Activated CD8-positive, alpha-beta memory T cell treated with anti-CD3 and anti-CD28 coated beads, Interleukin-2, amount 50 U/mL, for 4 hours (primary cell): ENCODE data around the gene G2E3.
"Not testable (repeated sequence)": the region's sequence is repeated elsewhere in the genome, so short reads cannot be mapped to it uniquely, and the experiment has no call there.

Experiments
- DNase-seq: peaks from one replicate; pipeline ENCODE4 v3.0.0-alpha.2; 2020

G2E3 gene

DNA sequence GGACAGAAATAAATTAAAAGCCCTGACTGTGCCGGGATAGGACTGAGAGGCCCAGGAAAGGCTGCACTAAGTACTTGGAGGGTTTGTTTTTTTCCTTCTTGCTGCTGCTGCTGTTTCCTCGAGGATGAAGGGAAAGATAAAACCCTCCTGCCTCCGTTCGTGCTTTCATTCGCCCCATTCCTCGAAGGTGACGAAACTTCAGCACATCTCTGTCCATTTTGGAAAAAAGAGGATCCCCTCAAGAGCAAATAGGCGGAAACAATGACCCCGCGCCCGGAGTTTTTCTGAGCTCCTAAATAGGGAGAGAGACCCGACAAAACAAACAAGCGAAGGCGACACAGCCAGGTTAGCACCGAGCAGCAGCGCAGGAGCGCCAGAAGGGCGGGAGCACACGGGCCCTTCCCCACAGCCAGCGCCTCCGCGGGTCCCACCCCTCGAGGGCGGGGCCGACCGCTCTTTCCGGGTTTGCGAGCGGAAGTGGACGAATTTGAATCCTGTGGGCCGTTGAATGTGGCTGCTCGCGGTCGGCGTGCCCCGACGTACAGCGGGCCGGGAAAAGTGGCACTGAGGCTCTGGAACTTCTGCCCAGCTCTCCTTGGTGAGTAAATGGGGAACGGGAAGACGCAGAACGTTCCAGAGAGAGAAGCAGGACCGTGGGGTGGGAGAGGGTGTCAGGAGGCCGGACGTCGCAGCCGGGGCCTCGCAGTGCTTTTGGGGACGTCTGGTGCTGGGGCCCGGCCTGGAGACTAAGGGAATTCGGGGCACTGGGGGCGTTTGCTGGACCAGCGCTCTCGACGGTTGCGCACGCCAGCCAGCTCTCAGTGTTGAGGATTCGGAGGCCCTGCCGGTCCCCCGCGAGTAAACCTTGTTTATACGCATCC lies at the start of gene G2E3:
G2E3 (plus strand) TSS at position 484 of the 881 bp plus-strand sequence. CDS start 21,922 bp downstream, outside the sequence.
- peak; percentile 88 for DNase-seq

- no peak for DNase-seq
Measured at GRCh38 chr14:30517737-30518136, 41.2 kb upstream of the G2E3 start.

- no peak for DNase-seq
Measured at GRCh38 chr14:30518867-30519560, 39.9 kb upstream of the G2E3 start.

- no peak for DNase-seq
Measured at GRCh38 chr14:30519961-30520360, 39.0 kb upstream of the G2E3 start.

GRCh38 chr14:30520536-30520935 lies 38.4 kb upstream of the G2E3 start:
- no peak for DNase-seq

DNA sequence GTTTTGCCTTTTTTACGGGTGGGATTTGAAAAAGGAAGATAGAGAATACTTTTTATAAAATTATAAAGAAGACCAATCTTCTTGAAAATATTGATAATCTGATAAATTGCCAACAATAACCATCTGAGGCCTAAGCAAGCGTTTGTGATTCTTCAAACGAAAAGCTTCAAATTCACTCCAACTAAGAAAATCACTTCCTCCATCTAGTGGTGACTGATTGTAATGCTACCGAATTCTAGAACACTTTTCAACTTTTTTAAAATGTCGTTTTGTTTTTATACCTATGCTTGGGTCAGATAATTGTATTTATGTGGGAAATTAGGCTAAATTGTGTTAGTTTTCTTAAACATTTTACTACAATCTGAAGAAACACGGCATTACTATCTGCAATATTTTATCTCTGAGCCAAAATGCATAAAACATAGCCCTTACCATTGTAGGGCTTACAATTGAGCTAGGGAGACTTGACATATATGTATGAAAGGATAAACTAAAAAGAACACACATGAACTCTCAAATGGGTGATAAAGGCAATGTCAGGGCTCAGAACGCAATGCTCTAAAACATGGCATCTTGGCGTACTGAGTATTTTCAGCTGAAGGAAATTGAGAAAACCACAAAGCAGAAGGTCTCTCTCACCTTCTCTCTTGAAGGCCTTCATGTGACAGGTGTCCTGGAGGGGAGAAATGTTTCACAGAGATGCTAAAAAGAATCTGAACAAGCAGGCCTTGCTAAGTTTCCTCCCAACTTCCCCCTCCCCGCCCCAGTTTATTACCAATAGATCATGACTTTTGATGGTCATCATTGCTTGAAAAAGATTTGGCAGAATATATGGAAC lies 36.8 kb upstream of the G2E3 start:
- DNase-seq, result no peak

DNA sequence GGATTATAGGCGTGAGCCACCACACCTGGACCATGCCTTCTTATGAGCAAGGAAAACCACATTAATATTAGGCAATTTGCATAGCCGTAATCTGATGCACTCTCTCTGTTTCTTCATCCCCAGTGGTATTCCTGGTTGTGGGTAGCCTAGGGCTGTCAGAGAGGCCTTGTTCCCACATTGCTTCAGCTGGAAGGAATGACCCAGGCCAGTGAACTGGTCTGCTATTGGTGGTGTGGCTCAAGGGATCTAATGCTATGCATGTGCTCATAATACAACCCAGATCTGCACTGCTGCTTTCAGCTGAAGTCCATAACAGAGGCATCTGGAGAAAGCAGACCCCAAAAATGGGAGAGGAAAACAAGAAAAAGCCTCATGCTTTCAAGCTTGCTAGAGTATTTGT lies 33.1 kb upstream of the G2E3 start:
- no peak for DNase-seq

DNA sequence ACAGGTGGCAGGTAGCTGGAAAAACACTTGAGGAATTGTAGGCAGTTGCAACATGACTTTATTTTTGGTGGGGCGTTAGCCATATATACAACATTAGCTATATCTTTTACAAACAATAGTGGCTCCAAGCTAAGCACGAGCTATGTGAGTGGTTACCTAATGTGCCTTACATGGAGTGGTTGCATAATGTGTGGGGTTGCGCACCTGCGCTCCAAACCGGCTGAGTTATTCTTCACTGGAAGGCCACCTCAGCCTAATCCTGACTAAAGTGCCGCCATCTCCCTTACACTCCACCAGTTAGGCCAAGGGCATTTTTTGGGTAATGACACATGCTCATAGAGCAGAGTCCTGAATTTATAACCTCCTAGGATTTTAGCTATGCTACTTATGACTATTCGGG lies 31.8 kb upstream of the G2E3 start:
- no peak for DNase-seq

DNA sequence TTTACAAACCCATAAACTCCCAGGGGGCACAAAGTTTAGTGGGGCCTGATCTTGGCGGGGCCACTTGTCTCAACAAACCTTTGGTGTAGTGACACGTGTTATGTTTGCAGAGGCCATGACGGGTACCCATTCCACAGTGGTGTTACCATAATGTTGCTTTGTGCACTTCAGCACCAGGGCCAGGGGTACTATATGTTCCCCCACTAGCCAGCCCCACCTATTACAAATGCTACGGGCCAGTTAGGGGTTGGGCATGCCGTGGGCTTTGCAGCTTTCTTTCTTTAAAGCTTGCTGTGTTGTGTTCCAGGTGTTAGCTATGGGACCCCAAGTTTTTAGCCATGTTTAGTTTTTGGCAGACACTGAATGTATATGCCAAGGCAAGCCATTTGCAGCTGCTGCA lies 30.8 kb upstream of the G2E3 start:
- no peak for DNase-seq

GRCh38 chr14:30528778-30529642 lies 29.9 kb upstream of the G2E3 start:
- DNase-seq, result no peak

- no peak for DNase-seq
Measured at GRCh38 chr14:30532264-30532663, 26.7 kb upstream of the G2E3 start.

GRCh38 chr14:30533126-30533525 lies 25.8 kb upstream of the G2E3 start:
- no peak for DNase-seq

DNA sequence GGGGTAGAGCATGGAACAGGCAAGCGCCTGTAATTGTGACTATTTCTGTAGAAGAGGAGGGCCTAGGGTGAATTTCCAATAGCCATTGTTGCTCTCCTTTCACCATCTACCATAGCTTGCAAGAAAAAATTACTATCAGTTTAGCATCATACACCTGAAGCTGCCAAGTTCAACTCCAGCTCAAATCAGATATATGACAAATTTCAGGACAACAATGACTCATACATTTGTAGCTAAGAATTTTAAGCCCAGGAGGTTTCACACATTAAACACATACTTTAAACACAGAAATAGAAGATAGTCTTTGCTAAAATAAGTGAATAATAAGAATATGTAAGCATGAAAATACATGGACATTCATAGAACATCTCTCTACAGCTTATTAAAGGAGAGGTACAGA lies 17.6 kb upstream of the G2E3 start:
- no peak for DNase-seq

DNA sequence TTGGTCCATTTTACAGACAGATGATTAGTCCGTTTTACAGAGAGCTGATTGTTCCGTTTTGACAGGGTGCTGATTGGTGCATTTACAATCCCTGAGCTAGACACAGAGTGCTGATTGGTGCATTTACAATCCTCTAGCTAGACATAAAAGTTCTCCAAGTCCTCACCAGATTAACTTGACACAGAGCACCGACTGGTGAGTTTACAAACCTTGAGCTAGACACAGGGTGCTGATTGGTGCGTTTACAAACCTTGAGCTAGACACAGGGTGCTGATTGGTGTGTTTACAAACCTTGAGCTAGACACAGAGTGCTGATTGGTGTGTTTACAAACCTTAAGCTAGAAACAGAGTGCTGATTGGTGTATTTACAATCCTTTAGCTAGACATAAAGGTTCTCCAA lies 12.2 kb upstream of the G2E3 start:
- DNase-seq, result not testable (repeated sequence)

DNA sequence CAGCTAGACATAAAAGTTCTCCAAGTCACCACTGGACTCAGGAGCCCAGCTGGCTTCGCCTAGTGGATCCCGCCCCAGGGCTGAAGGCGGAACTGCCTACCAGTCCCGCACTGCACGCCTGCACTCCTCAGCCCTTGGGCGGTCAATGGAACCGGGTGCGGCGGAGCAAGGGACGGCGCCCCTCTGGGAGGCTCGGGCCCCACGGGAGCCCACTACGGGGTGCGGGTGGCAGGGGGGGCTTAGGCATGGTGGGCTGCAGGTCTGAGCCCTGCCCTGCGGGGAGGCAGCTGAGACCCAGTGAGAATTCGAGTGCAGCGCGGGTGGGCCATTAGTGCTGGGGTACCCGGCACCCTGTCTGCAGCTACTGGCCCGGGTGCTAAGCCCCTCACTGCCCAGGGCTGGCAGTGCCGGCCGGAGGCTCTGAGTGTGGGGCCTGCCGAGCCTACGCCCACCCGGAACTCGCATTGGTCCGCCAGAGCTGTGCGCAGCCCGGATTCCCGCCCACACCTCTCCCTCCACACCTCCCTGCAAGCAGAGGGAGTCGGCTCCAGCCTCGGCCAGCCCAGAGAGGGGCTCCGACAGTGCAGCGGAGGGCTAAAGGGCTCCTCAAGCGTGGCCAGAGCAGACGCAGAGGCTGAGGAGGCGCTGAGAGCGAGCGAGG lies 11.4 kb upstream of the G2E3 start:
- DNase-seq, result no peak

GRCh38 chr14:30550335-30550734 lies 8.6 kb upstream of the G2E3 start:
- DNase-seq, result no peak

DNA sequence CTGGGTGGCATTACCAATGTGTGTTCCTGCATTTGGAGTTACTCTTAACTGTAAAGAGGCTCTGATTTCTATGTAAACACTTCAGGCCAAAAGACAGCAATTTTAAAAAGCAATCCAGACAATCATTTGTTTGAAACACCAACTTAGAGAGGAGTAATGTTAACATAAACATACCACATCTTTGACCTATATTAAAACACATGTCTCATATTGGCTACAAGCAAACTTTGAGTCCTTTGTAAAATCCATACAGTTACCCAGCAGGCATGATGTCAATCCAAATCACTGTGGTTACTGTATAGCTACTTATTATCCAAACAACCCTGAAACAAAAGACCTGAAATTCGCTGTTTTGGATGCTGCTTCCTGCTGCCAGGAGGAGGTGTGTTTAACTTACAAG lies 7.5 kb upstream of the G2E3 start:
- no peak for DNase-seq

DNA sequence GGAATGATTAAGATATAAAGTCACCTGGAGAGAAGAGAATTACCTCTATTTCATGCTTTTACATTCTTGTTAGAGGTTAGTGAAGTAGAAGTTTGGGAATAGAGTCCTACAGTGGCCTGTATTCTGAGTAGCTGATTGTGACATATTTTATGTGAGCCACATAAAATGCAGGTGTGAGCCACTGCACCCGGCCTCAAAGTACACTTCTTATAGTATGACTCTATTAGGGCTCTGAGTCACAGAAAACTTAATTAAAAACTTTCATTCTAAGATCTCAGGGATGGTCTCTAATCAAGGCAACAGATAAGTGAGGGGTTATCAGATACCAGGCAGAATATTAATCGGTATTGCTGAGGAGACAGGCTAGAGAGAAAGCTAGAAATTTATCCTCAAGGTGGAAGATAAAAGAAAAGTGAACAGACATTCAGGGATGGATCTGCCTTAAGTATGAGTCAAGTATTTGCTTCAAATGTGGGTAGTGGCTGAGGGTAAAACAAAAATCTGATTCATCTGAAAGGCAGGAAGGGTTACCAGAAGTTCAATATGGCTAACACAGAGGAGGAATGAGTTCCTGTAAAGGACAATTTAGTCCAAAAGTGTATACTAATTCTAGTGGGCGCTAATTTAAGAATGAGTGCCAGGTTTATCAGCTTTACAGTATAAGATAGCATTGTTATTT lies 5.5 kb upstream of the G2E3 start:
- no peak for DNase-seq

GRCh38 chr14:30558362-30558674 lies 640 bp upstream of the G2E3 start:
- DNase-seq, result no peak

GRCh38 chr14:30559638-30560091 lies 707 bp downstream of the G2E3 start:
- no peak for DNase-seq

- DNase-seq, result no peak
Measured at GRCh38 chr14:30560581-30560980, 1.6 kb downstream of the G2E3 start.
